Measurements from ENCODE around the gene UMODL1.

Gene UMODL1

GRCh38 chr21:42124081-42124480 lies 53.0 kb downstream of the UMODL1 start (continued):
- no peak for TF ChIP-seq ZNF26 (tag by site-specific recombination; IDR thresholded peaks at IDR 0.05)

- ChIA-PET CTCF (interaction anchor here (0.6 to 2.7 kb wide), 9 partner anchors 8 to 797 kb away, joined by 3 to 10 read pairs (median 3); no protein-coding TSS in a partner anchor), POLR2A (no interaction called here)
- no peaks in the 10 kb centered on the region for H3K4me1 ChIP-seq (ENCODE audit: control insufficient read depth, insufficient read depth, low read length)
- H3K27ac ChIP-seq (ENCODE audit: extremely low read depth, low read depth, low read length): no peak overlapping the region
- no peaks in the 10 kb centered on the region for H3K36me3 ChIP-seq (ENCODE audit: control insufficient read depth in 2 of 2, insufficient read depth in 1 of 2, low read length in 2 of 2)
- H3K9me3 ChIP-seq (ENCODE audit: control insufficient read depth, insufficient read depth, low read depth, low read length): no peaks in the 10 kb centered on the region
- H3K4me3 ChIP-seq (ENCODE audit: low read depth, low read length): no peak overlapping the region
- TF ChIP-seq ZNF664 (tag by site-specific recombination; IDR thresholded peaks at IDR 0.05) (no peak), ZNF530 (tag by site-specific recombination; IDR thresholded peaks at IDR 0.05; ENCODE audit: low read depth) (no peak), ZNF223 (tag by site-specific recombination; IDR thresholded peaks at IDR 0.05) (no peak), ZNF311 (tag by site-specific recombination; IDR thresholded peaks at IDR 0.05; ENCODE audit: borderline replicate concordance) (no peak), ZNF747 (tag by site-specific recombination; IDR thresholded peaks at IDR 0.05) (no peak), ZNF26 (tag by site-specific recombination; IDR thresholded peaks at IDR 0.05) (no peak), KLF8 (tag by site-specific recombination; IDR thresholded peaks at IDR 0.05) (no peak), ZBTB21 (tag by site-specific recombination; IDR thresholded peaks at IDR 0.05) (no peak), ZSCAN23 (tag by site-specific recombination; IDR thresholded peaks at IDR 0.05) (no peak), ZFP69B (tag by site-specific recombination; IDR thresholded peaks at IDR 0.05) (no peak), ZNF391 (tag by site-specific recombination; IDR thresholded peaks at IDR 0.05; ENCODE audit: borderline replicate concordance, low read depth) (no peak), ZNF544 (tag by site-specific recombination; IDR thresholded peaks at IDR 0.05) (no peak), ZNF366 (tag by site-specific recombination; conservative IDR thresholded peaks at IDR 0.05) (no peak)
- TF ChIP-seq, protein P1, sequence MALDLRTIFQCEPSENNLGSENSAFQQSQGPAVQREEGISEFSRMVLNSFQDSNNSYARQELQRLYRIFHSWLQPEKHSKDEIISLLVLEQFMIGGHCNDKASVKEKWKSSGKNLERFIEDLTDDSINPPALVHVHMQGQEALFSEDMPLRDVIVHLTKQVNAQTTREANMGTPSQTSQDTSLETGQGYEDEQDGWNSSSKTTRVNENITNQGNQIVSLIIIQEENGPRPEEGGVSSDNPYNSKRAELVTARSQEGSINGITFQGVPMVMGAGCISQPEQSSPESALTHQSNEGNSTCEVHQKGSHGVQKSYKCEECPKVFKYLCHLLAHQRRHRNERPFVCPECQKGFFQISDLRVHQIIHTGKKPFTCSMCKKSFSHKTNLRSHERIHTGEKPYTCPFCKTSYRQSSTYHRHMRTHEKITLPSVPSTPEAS (tag by site-specific recombination; IDR thresholded peaks at IDR 0.05): no peak
Measured at GRCh38 chr21:42124826-42125570, 53.9 kb downstream of the UMODL1 start.

- Histone ChIP-seq H3K36me3 (ENCODE audit: control insufficient read depth in 2 of 2, insufficient read depth in 1 of 2, low read length in 2 of 2) (no peaks in the 10 kb centered on the region), H3K27ac (ENCODE audit: extremely low read depth, low read depth, low read length) (no peak overlapping the region), H3K4me3 (ENCODE audit: low read depth, low read length) (no peak overlapping the region), H3K9me3 (ENCODE audit: control insufficient read depth, insufficient read depth, low read depth, low read length) (no peaks in the 10 kb centered on the region), H3K4me1 (ENCODE audit: control insufficient read depth, insufficient read depth, low read length) (no peaks in the 10 kb centered on the region)
- POLR2A ChIA-PET: no interaction called here
- CTCF ChIA-PET: interaction anchor here (0.6 to 2.7 kb wide), 10 partner anchors 9 to 796 kb away, joined by 3 to 10 read pairs (median 3); no protein-coding TSS in a partner anchor
- 0 out of 2 replicates have a peak, but pooled peaks have one; percentile 8 for TF ChIP-seq GLIS1 (tag by site-specific recombination; IDR thresholded peaks at IDR 0.05)
- no peak for TF ChIP-seq ZBTB49 (tag by site-specific recombination; IDR thresholded peaks at IDR 0.05; ENCODE audit: low read depth)
- peak; percentile 67 for TF ChIP-seq ZSCAN16 (tag by site-specific recombination; IDR thresholded peaks at IDR 0.05)
Measured at GRCh38 chr21:42125571-42126544, 54.7 kb downstream of the UMODL1 start.

Data from HEK293 (cell line).